Measurements from ENCODE around the gene PYROXD2.

- TF ChIP-seq CTCF (IDR thresholded peaks at IDR 0.05) (no peak), POLR2A (IDR thresholded peaks at IDR 0.05) (no peak)
Measured at GRCh38 chr10:98431016-98431415, 16.0 kb upstream of the PYROXD2 start.
